Measurements from ENCODE around the gene TEX19.

- TF ChIP-seq ARNT (IDR thresholded peaks at IDR 0.05): no peak
- no peak for TF ChIP-seq ZNF384 (IDR thresholded peaks at IDR 0.05)
- no peak for TF ChIP-seq TARDBP (IDR thresholded peaks at IDR 0.05)
- TF ChIP-seq SUZ12 (IDR thresholded peaks at IDR 0.05): no peak
- TF ChIP-seq PKNOX1 (IDR thresholded peaks at IDR 0.05): no peak
- no peak for TF ChIP-seq LEF1 (IDR thresholded peaks at IDR 0.05; ENCODE audit: borderline replicate concordance)
- no peak for TF ChIP-seq FOXM1 (IDR thresholded peaks at IDR 0.05; ENCODE audit: borderline replicate concordance)
- no peak for TF ChIP-seq CTBP1 (IDR thresholded peaks at IDR 0.05; ENCODE audit: borderline replicate concordance)
Measured at GRCh38 chr17:82351713-82352488, 7.1 kb upstream of the TEX19 start.

Measured in HEK293T (cell line).